GM12892 (cell line): Measurements from ENCODE around the gene TNKS1BP1.

Experiments
- DNase-seq: peaks from one replicate; pipeline ENCODE4 v3.0.0; 2011; ENCODE audit not compliant: insufficient read length
- FAIRE-seq: peaks from 2 replicates; lab custom pipeline; 2011; peaks lifted over from hg19 to GRCh38; lab: Jason Lieb, UNC
- POLR2A ChIP-seq: IDR thresholded peaks from 2 replicates; pipeline ENCODE4 v1.6.1; 2011; ENCODE audit warnings: low read depth, low read length, control low read depth
- POLR2AphosphoS5 ChIP-seq: IDR thresholded peaks from 2 replicates; pipeline ENCODE4 v1.6.1; 2011; ENCODE audit warnings: low read depth, low read length, control low read depth
- TAF1 ChIP-seq: IDR thresholded peaks from 2 replicates; pipeline ENCODE4 v1.6.1; 2011; ENCODE audit warnings: low read depth, mild to moderate bottlenecking, control low read depth, low read length, borderline replicate concordance

The TNKS1BP1 gene

GRCh38 chr11:57313788-57314135 is 11.0 kb downstream of the TNKS1BP1 start:
- TF ChIP-seq TAF1 (no peak), POLR2AphosphoS5 (no peak), POLR2A (no peak)
- no peak for DNase-seq
- no peak for FAIRE-seq

- no peak for DNase-seq
- FAIRE-seq = no peak
- TF ChIP-seq TAF1 = no peak
- TF ChIP-seq POLR2A = no peak
- TF ChIP-seq POLR2AphosphoS5 = no peak
Observed at GRCh38 chr11:57313071-57313787, 11.5 kb downstream of the TNKS1BP1 start.

DNA sequence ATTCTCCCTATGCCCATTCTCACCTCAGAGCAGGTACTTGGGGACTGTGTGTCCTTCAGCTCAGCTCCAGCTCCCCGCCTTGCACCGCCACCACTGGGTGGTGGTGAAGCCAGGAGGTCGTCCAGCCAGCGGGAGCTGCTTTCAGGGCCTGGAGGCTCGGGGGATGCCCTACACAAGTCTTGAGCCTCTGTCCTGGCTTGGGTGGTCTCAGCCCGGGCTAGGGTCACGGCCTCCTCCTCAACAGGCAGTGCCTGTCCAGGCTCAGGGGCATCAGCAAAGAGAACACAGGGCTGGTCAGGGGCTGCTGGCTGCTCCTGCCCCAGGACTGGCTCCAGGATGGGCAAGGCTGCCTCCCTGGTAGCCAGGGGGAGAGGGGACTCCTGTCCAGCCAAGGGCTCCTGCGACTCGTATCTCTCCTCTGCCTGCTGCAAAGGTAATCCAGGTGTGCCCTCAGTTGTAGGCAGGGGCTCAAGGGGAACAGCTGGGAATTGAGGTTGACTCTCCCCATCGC is 12.2 kb downstream of the TNKS1BP1 start:
- no peak for TF ChIP-seq POLR2AphosphoS5
- TF ChIP-seq POLR2A = no peak
- TF ChIP-seq TAF1 = no peak
- FAIRE-seq = no peak
- DNase-seq = no peak

DNA sequence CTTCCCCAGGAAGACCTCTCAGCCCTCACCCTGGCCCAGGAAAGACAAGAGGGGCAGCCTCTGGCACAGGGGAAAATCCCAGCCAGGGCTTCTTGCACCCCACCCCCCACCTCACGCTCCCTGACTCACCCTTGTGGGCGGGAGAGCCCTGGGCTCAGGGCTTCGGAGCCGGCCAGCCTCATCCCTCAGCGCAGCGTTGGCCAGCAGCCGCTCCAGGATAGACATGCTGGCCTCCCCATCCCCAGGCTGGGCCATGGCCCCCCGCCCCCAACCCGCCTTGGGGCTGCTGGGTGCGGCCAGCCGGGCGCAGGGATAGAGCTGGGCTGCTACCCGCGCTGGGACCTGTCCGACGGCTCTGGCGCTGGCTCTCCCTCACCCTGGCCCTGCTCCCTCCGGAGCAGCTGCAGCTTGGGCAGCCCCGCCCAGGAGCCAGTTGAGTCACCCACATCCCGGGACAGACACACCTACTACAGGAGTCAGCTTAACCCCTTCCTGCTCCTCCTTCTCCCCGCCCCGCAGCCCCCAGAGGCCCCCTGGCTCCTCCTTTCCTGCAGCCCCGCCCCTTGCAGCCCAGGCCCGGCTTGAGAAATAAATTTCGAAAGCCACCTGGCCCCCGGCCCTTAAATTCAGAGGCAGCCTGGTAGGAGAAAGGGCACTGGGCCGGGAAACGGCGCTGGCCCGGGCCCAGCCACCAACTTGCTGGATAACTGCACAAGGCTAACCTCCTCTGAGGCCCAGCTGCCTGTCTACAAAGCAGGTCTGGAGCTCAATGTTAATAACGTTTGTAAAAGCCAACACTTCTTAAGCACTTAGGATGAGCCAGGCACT is 13.4 kb downstream of the TNKS1BP1 start:
- FAIRE-seq (peak; percentile 91), DNase-seq (peak; percentile 86)
- TF ChIP-seq POLR2A (no peak), POLR2AphosphoS5 (no peak), TAF1 (no peak)

GRCh38 chr11:57310630-57311086 is 14.1 kb downstream of the TNKS1BP1 start:
- DNase-seq = no peak
- no peak for TF ChIP-seq POLR2AphosphoS5
- no peak for TF ChIP-seq POLR2A
- no peak for TF ChIP-seq TAF1
- FAIRE-seq = no peak

- no peak for FAIRE-seq
- TF ChIP-seq POLR2A = no peak
- no peak for TF ChIP-seq TAF1
- TF ChIP-seq POLR2AphosphoS5 = no peak
Observed at GRCh38 chr11:57310091-57310490, 14.7 kb downstream of the TNKS1BP1 start.

DNA sequence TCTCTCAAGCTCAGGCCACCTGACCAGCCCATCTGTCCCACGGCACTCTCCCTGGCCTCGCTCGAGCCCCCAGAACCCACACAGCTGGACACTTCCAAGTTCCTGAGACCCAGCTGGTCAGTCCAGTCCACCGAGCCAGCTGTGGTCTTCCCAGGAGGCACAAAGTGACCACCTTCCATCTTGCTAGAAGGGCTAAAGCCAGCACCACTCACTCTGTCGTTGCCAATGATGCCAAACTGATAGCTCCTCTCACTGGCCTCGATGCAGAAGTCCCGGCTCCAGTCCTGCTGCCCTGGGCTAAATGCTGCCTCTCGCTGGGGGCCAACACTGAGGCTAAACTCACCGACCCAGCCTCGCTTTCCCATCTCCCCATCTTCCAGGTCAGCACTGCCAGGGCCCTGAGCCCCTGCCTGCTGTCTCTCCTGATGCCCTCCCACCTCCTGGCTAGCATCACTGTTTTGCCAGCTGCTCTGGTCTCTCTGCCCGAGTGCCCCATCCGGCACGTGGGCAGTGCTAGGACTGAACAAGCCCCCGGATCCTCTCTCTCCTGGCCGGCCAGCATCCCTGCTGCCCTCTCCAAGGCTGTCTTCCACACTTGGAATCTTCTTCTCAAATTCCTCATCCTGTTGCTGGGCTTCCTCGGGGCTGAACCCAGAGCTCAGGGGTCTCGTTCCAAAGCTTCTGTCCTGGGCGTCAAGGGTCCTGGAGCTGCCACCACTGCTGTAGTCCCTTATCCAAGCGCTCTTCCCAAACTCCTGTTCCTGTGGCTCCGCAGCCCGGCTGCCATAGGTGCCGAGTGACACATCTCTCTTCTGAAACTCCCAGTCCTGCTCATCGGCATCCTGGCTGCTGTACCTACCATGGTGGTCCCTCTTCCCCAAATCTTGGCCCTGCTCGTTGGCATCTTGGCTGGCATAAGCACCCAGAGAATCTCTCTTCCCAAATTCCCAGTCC is 15.4 kb downstream of the TNKS1BP1 start:
- DNase-seq = no peak
- no peak for TF ChIP-seq POLR2A
- no peak for TF ChIP-seq TAF1
- TF ChIP-seq POLR2AphosphoS5 = 0 out of 2 replicates have a peak, but pooled peaks have one; percentile 15
- FAIRE-seq = no peak

More at GRCh38 chr11:57310091-57310490, 14.7 kb downstream of the TNKS1BP1 start:
- no peak for DNase-seq

DNA sequence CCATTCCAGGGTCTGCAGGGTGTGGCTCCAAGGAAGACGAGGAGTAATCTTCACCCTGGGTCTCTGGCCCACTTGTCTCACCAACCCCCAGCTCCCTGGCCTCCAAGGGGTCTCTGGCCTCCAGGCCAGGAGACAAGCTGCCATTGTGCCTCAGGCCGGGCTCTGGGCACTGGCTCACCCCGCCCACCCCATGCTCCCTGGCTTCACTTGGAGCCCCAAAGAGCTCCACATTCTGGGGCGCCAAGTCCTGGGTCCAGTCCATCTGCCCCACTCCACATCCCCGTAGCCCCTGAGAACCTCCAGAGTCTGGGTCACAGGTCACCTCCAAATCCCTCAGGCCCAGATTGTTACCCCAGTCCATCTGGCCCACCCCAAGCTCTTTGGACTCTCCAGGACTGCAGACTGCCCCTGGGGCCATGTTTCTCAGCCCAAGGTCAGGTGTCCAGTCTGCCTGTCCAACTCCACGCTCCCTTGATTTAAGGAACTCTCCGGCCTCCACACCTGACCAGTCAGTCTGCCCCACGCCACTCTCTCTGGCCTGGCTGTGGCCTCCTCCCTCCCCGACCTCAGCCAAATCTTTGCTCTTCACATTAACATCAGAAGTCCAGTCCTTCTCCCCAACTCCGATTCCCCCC is 16.2 kb downstream of the TNKS1BP1 start:
- no peak for FAIRE-seq
- DNase-seq = no peak
- TF ChIP-seq POLR2A = no peak
- no peak for TF ChIP-seq TAF1
- 0 out of 2 replicates have a peak, but pooled peaks have one; percentile 23 for TF ChIP-seq POLR2AphosphoS5

DNA sequence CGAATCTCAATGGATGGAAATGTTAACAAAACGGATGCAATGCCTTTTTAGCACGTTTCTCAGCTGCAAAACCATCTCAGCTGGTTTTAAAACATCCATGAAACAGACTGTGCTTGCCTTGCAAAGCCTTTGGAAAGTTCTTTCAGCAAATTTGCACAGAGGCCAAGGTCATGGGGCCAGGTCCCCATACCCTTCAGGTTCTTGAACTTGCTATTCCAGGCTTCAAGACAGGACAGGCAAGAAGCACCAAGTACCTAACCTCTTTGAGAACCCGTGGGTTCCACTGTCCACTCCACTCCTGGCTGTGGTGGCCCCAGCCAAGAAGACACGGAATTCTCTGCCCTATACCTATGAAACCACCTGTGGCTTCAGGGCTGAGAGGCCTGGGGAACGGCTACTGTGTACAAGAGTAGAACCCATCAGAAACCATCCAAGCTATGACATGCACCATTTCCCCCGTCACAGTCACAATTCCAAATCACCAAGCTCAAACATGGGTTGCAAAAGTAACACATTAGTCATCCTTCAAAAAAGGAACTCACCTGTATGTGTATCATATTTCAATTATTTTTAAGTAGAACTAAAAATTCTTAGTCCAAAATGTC is 17.0 kb downstream of the TNKS1BP1 start:
- FAIRE-seq (peak; percentile 62), DNase-seq (no peak)
- no peak for TF ChIP-seq POLR2AphosphoS5
- TF ChIP-seq POLR2A = no peak
- no peak for TF ChIP-seq TAF1

DNA sequence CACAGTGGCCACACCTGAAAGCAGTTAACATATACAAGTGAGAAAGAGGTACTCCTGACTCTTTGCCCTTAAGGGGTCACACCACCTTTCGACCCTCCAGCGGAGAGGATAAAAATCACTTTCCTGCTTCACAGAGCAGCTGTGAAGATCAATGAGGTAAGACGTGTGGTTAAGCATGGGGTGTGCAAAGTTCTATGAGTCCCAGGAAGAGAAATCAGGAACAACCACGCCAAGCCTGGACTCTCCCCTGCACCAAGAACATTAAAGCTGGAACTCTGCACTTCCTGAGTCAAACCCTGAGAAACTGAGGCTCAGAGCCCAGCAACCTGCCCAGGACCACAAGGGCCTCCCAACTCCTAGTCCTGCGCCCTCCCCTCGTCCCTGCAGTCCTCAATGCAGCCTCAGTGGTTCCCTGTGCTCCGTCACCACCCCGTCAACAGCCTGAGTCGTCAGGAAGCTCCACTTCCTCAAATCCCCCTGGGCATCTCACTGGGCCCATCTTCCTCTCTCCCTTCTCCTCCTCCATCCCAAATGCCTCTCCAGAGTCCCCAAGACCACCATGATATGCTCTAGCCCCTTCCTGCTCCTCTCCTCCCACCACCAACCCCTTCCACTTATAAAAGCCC is 17.7 kb downstream of the TNKS1BP1 start:
- DNase-seq (no peak), FAIRE-seq (no peak)
- TF ChIP-seq POLR2A (no peak), POLR2AphosphoS5 (no peak), TAF1 (no peak)
